Measurements from ENCODE around the gene SIDT2.

The SIDT2 gene

DNA sequence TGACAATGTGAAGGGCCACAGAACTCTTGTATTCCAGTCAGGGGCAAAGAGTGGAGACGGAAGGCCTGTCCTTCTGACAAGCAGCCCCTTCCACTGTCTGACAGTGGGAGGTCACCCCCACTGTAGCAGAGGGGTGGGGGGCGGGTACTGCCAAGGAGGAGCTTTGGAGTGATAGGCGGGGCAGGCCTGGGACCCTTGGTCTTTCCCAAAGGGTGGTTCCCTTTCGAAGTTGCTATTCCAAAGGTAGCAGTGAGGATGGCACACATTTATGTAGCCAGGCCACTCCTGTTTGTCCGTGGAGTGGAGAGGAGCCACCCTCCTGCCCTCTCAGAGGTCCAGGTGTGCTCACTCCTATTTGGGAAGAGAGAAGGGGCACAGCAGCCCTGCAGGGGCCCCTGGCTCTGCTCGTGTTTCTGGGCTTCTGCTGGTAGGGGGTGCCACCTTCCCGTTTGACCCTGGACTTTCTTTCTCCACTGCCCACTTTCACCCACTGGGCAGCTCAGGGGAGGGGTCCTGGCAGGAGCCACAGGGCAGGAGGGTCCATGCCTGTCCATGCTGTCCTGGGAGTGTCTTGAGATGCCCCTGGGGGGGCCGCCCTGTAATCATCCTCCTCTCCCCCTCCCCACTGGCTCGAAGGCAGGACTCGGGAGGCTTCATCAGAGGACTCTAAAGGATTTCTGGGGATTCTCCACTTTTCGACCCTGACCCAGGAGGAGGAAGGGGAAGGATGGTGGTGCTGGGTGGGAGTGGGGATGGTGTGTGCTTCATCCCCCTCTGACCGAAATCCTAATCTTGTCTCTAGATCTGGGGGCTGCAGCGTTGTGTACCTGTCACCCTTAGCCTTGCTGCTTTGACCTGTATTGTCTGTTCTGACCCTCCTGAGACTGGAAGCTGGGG, 21.6 kb downstream of the SIDT2 start:
- no peak; the same call in 2 of the 3 replicates for ATAC-seq
- TF ChIP-seq, protein P1, sequence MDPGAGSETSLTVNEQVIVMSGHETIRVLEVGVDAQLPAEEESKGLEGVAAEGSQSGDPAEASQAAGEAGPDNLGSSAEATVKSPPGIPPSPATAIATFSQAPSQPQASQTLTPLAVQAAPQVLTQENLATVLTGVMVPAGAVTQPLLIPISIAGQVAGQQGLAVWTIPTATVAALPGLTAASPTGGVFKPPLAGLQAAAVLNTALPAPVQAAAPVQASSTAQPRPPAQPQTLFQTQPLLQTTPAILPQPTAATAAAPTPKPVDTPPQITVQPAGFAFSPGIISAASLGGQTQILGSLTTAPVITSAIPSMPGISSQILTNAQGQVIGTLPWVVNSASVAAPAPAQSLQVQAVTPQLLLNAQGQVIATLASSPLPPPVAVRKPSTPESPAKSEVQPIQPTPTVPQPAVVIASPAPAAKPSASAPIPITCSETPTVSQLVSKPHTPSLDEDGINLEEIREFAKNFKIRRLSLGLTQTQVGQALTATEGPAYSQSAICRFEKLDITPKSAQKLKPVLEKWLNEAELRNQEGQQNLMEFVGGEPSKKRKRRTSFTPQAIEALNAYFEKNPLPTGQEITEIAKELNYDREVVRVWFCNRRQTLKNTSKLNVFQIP (CRISPR knock-in tag; IDR thresholded peaks at IDR 0.05; ENCODE audit: borderline replicate concordance, low read depth) = no peak
- TF ChIP-seq SNAI2 (CRISPR knock-in tag; IDR thresholded peaks at IDR 0.05) (no peak), ZNF70 (CRISPR knock-in tag; IDR thresholded peaks at IDR 0.05) (no peak), ZC3H10 (CRISPR knock-in tag; IDR thresholded peaks at IDR 0.05) (no peak), CSDC2 (CRISPR knock-in tag; IDR thresholded peaks at IDR 0.05) (no peak), OSR1 (CRISPR knock-in tag; IDR thresholded peaks at IDR 0.05) (no peak), ARNTL (CRISPR knock-in tag; IDR thresholded peaks at IDR 0.05; ENCODE audit: borderline replicate concordance, low read depth) (no peak), ZNF565 (CRISPR knock-in tag; conservative IDR thresholded peaks at IDR 0.05; ENCODE audit: low read depth) (no peak), BACH2 (CRISPR knock-in tag; IDR thresholded peaks at IDR 0.05; ENCODE audit: borderline replicate concordance) (no peak), ZNF8 (CRISPR knock-in tag; IDR thresholded peaks at IDR 0.05) (no peak), ZFP30 (CRISPR knock-in tag; IDR thresholded peaks at IDR 0.05) (no peak), RARB (CRISPR knock-in tag; IDR thresholded peaks at IDR 0.05) (no peak), GLIS3 (CRISPR knock-in tag; IDR thresholded peaks at IDR 0.05) (no peak), TOX (CRISPR knock-in tag; IDR thresholded peaks at IDR 0.05; ENCODE audit: borderline replicate concordance) (no peak), ESRRG (CRISPR knock-in tag; IDR thresholded peaks at IDR 0.05) (no peak)
- TF ChIP-seq, protein P2, sequence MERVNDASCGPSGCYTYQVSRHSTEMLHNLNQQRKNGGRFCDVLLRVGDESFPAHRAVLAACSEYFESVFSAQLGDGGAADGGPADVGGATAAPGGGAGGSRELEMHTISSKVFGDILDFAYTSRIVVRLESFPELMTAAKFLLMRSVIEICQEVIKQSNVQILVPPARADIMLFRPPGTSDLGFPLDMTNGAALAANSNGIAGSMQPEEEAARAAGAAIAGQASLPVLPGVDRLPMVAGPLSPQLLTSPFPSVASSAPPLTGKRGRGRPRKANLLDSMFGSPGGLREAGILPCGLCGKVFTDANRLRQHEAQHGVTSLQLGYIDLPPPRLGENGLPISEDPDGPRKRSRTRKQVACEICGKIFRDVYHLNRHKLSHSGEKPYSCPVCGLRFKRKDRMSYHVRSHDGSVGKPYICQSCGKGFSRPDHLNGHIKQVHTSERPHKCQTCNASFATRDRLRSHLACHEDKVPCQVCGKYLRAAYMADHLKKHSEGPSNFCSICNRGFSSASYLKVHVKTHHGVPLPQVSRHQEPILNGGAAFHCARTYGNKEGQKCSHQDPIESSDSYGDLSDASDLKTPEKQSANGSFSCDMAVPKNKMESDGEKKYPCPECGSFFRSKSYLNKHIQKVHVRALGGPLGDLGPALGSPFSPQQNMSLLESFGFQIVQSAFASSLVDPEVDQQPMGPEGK (CRISPR knock-in tag; IDR thresholded peaks at IDR 0.05; ENCODE audit: borderline replicate concordance) = no peak
- TF ChIP-seq, protein P3, sequence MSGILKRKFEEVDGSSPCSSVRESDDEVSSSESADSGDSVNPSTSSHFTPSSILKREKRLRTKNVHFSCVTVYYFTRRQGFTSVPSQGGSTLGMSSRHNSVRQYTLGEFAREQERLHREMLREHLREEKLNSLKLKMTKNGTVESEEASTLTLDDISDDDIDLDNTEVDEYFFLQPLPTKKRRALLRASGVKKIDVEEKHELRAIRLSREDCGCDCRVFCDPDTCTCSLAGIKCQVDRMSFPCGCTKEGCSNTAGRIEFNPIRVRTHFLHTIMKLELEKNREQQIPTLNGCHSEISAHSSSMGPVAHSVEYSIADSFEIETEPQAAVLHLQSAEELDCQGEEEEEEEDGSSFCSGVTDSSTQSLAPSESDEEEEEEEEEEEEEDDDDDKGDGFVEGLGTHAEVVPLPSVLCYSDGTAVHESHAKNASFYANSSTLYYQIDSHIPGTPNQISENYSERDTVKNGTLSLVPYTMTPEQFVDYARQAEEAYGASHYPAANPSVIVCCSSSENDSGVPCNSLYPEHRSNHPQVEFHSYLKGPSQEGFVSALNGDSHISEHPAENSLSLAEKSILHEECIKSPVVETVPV (CRISPR knock-in tag; IDR thresholded peaks at IDR 0.05) = no peak
- TF ChIP-seq, protein P4, sequence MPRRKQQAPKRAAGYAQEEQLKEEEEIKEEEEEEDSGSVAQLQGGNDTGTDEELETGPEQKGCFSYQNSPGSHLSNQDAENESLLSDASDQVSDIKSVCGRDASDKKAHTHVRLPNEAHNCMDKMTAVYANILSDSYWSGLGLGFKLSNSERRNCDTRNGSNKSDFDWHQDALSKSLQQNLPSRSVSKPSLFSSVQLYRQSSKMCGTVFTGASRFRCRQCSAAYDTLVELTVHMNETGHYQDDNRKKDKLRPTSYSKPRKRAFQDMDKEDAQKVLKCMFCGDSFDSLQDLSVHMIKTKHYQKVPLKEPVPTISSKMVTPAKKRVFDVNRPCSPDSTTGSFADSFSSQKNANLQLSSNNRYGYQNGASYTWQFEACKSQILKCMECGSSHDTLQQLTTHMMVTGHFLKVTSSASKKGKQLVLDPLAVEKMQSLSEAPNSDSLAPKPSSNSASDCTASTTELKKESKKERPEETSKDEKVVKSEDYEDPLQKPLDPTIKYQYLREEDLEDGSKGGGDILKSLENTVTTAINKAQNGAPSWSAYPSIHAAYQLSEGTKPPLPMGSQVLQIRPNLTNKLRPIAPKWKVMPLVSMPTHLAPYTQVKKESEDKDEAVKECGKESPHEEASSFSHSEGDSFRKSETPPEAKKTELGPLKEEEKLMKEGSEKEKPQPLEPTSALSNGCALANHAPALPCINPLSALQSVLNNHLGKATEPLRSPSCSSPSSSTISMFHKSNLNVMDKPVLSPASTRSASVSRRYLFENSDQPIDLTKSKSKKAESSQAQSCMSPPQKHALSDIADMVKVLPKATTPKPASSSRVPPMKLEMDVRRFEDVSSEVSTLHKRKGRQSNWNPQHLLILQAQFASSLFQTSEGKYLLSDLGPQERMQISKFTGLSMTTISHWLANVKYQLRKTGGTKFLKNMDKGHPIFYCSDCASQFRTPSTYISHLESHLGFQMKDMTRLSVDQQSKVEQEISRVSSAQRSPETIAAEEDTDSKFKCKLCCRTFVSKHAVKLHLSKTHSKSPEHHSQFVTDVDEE (CRISPR knock-in tag; IDR thresholded peaks at IDR 0.05) = no peak
- TF ChIP-seq, protein P5, sequence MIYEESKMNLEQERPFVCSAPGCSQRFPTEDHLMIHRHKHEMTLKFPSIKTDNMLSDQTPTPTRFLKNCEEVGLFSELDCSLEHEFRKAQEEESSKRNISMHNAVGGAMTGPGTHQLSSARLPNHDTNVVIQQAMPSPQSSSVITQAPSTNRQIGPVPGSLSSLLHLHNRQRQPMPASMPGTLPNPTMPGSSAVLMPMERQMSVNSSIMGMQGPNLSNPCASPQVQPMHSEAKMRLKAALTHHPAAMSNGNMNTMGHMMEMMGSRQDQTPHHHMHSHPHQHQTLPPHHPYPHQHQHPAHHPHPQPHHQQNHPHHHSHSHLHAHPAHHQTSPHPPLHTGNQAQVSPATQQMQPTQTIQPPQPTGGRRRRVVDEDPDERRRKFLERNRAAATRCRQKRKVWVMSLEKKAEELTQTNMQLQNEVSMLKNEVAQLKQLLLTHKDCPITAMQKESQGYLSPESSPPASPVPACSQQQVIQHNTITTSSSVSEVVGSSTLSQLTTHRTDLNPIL (CRISPR knock-in tag; IDR thresholded peaks at IDR 0.05; ENCODE audit: low read depth) = no peak

DNA sequence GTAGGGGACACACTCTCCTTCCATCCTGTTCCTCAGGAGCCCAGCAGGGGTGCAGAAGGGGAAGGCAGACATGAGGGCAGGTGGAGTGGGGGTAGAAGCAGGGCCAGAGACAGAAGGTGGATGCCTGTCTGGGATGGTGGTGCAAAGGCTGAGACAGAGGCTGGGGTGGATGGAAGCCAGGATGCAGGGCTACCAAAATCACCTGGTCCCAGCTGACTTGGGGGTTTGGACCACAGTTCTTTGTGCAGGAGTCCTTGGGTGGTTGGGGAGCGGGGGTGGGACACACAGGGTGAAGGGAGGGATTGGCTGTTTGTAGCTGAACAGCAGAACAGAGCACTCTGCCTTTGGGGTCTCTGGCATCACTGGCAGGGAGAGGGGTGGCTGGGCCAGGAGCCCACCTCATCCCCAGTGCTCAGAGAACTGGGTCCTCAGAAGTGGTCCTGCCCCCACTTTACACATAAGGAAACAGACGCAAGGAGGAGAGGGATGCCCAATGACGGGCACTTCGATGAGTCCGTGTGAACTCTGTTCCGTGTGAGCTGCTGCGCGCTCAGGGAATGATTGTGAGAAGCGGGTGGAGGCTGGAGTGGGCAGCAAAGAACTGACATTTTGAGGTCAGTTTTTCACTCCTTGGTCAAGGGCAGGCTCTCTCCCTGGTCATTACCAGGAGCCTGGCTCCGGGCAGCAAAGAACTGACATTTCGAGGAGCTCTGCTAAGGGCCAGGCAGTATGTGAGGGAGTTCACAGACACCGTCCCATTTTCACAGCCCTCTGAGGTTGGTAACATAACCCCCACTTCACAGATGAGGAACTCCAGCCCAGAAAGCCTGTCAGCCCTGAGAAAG, 22.5 kb downstream of the SIDT2 start:
- TF ChIP-seq RARB (CRISPR knock-in tag; IDR thresholded peaks at IDR 0.05) (no peak), ESRRG (CRISPR knock-in tag; IDR thresholded peaks at IDR 0.05) (no peak), TCF4 (CRISPR knock-in tag; IDR thresholded peaks at IDR 0.05; ENCODE audit: borderline replicate concordance) (no peak), ZFP3 (CRISPR knock-in tag; IDR thresholded peaks at IDR 0.05) (no peak), ISL1 (CRISPR knock-in tag; IDR thresholded peaks at IDR 0.05) (no peak), GLIS3 (CRISPR knock-in tag; IDR thresholded peaks at IDR 0.05) (no peak), TOX (CRISPR knock-in tag; IDR thresholded peaks at IDR 0.05; ENCODE audit: borderline replicate concordance) (no peak), ZC3H10 (CRISPR knock-in tag; IDR thresholded peaks at IDR 0.05) (no peak), OSR1 (CRISPR knock-in tag; IDR thresholded peaks at IDR 0.05) (no peak)
- TF ChIP-seq, protein P3 (CRISPR knock-in tag; IDR thresholded peaks at IDR 0.05) = no peak
- TF ChIP-seq, protein P4 (CRISPR knock-in tag; IDR thresholded peaks at IDR 0.05) = no peak

More for the DNA sequence above, 22.5 kb downstream of the SIDT2 start:
- no peak for ATAC-seq

All from SK-N-SH treated with all-trans-retinoic acid at 6 μM for 48 hours (cell line).